SK-N-SH (cell line): ENCODE data around the gene IDUA.

Source experiments
- EP300 ChIP-seq, 2 experiments: IDR thresholded peaks; 2 replicates each; pipeline versions ENCODE4 v1.4.0 to v1.6.1; 2012; ENCODE audit warnings: borderline replicate concordance in 1 of 2, low read depth in 1 of 2, low read length in 1 of 2
- MXI1 ChIP-seq: IDR thresholded peaks from 2 replicates; pipeline ENCODE4 v1.6.1; 2012; ENCODE audit warnings: mild to moderate bottlenecking, low read depth, low read length, improper control_type of control experiment
- POLR2AphosphoS5 ChIP-seq: IDR thresholded peaks from 2 replicates; pipeline ENCODE4 v1.6.1; 2012; ENCODE audit warnings: low read depth, low read length
- RAD21 ChIP-seq: IDR thresholded peaks from 2 replicates; pipeline ENCODE4 v1.6.1; 2012; ENCODE audit warnings: mild to moderate bottlenecking, low read length
- RXRA ChIP-seq: IDR thresholded peaks from 2 replicates; pipeline ENCODE4 v1.4.0; 2012; ENCODE audit warnings: low read depth, mild to moderate bottlenecking, borderline replicate concordance
- SMC3 ChIP-seq: IDR thresholded peaks from 2 replicates; pipeline ENCODE4 v1.6.1; 2012; ENCODE audit warnings: low read depth, low read length, improper control_type of control experiment
- TCF12 ChIP-seq: IDR thresholded peaks from 2 replicates; pipeline ENCODE4 v1.4.0; 2012
- YY1 ChIP-seq: IDR thresholded peaks from 2 replicates; pipeline ENCODE4 v1.4.0; 2012; ENCODE audit warnings: low read depth, mild to moderate bottlenecking
- TF ChIP-seq, protein P1 (sequence below): fragments of 200-600 bp; sonication (generic); IDR thresholded peaks from 2 replicates; pipeline ENCODE4 v1.6.1; 2017; ENCODE audit warnings: antibody characterized with exemption, mild to moderate bottlenecking, moderate library complexity
- TF ChIP-seq, protein P2 (sequence below): fragments of 150-350 bp; IDR thresholded peaks from 2 replicates; pipeline ENCODE4 v1.6.1; 2016; ENCODE audit warnings: mild to moderate bottlenecking, low read depth, low read length

DNA sequence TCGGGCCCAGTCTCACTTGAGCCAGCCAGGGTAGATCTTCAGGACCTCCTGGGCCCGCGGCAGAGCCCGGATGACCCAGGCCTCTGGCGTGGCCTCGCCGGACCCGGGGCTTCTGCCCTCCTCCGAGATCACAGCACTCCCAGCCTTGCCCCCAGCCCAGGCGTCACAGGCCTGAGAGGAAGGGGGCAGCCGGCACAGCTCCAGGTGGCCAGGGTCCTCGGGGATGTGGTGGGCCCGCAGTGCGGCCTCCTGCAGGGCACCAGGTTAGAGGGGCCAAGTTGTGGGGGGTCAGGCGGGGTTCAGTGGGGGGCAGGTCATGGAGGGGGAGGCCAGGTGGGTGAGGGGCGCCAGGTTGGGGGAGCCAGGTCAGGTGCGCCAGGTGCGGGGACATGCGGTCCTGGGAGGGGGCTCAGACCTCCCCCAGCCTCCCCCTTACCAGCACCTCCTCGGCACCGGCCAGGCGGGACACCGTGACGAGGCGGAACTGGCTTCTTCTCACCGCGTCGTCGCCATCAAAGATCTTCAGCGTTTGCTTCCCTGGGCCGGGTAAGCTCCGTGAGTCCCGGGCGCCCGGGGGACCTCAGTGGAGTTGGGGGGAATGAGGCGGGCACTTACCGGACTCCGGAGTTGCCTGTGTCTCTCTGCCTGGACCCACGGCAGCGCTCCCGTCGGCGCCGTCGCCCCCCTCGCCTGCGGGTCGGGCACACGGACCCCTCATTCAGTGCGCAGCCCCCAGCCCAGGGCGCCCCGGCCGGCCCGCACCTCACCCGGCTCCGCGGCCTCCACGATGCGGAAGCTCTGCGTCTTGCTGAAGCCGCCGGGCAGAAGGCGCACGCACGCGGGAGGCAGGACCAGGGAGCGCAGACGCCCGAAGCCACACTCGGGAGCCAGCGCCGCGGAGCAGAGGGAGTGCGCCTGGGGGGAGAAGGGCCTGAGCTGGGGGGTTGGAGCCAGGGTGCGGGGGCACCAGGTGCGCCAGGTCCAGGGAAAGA is 19.4 kb upstream of the IDUA start:
- TF ChIP-seq, protein P1, sequence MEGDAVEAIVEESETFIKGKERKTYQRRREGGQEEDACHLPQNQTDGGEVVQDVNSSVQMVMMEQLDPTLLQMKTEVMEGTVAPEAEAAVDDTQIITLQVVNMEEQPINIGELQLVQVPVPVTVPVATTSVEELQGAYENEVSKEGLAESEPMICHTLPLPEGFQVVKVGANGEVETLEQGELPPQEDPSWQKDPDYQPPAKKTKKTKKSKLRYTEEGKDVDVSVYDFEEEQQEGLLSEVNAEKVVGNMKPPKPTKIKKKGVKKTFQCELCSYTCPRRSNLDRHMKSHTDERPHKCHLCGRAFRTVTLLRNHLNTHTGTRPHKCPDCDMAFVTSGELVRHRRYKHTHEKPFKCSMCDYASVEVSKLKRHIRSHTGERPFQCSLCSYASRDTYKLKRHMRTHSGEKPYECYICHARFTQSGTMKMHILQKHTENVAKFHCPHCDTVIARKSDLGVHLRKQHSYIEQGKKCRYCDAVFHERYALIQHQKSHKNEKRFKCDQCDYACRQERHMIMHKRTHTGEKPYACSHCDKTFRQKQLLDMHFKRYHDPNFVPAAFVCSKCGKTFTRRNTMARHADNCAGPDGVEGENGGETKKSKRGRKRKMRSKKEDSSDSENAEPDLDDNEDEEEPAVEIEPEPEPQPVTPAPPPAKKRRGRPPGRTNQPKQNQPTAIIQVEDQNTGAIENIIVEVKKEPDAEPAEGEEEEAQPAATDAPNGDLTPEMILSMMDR = no peak
- no peak for TF ChIP-seq YY1
- TF ChIP-seq RXRA = no peak
- no peak for TF ChIP-seq EP300 (IDR thresholded peaks at IDR 0.05; ENCODE audit: borderline replicate concordance in 1 of 2, low read depth in 1 of 2, low read length in 1 of 2)
- TF ChIP-seq POLR2AphosphoS5 = no peak
- TF ChIP-seq, protein P2, sequence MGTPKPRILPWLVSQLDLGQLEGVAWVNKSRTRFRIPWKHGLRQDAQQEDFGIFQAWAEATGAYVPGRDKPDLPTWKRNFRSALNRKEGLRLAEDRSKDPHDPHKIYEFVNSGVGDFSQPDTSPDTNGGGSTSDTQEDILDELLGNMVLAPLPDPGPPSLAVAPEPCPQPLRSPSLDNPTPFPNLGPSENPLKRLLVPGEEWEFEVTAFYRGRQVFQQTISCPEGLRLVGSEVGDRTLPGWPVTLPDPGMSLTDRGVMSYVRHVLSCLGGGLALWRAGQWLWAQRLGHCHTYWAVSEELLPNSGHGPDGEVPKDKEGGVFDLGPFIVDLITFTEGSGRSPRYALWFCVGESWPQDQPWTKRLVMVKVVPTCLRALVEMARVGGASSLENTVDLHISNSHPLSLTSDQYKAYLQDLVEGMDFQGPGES = no peak
- TF ChIP-seq RAD21 = no peak
- no peak for TF ChIP-seq MXI1
- no peak for TF ChIP-seq SMC3
- no peak for TF ChIP-seq TCF12
